ENCODE results near the gene ARHGAP10.

The ARHGAP10 gene

GRCh38 chr4:148030193-148030873 is 298.4 kb downstream of the ARHGAP10 start:
- no peak for DNase-seq (ENCODE audit: low read depth in 3 of 3)

GRCh38 chr4:148034813-148035212 is 302.9 kb downstream of the ARHGAP10 start:
- DNase-seq (ENCODE audit: low read depth in 3 of 3), result no peak

- DNase-seq (ENCODE audit: low read depth in 3 of 3), result no peak
Measured at GRCh38 chr4:148041606-148042329, 309.9 kb downstream of the ARHGAP10 start.

- DNase-seq (ENCODE audit: low read depth in 3 of 3), result no peak
Measured at GRCh38 chr4:148044089-148044911, 312.4 kb downstream of the ARHGAP10 start.

- no peak for DNase-seq (ENCODE audit: low read depth in 3 of 3)
Measured at GRCh38 chr4:148044912-148045352, 313.0 kb downstream of the ARHGAP10 start.

GRCh38 chr4:148048598-148048997 is 316.7 kb downstream of the ARHGAP10 start:
- no peak for DNase-seq (ENCODE audit: low read depth in 3 of 3)

GRCh38 chr4:148051403-148051802 is 319.5 kb downstream of the ARHGAP10 start:
- no peak for DNase-seq (ENCODE audit: low read depth in 3 of 3)

GRCh38 chr4:148052448-148052847 is 320.6 kb downstream of the ARHGAP10 start:
- DNase-seq (ENCODE audit: low read depth in 3 of 3), result no peak

GRCh38 chr4:148053298-148054003 is 321.6 kb downstream of the ARHGAP10 start:
- DNase-seq (ENCODE audit: low read depth in 3 of 3), result no peak

GRCh38 chr4:148054275-148054674 is 322.4 kb downstream of the ARHGAP10 start:
- DNase-seq (ENCODE audit: low read depth in 3 of 3), result no peak

GRCh38 chr4:148055844-148056243 is 324.0 kb downstream of the ARHGAP10 start:
- no peak for DNase-seq (ENCODE audit: low read depth in 3 of 3)

- DNase-seq (ENCODE audit: low read depth in 3 of 3), result peak; percentile 18 to 51 (median 50)
Measured at GRCh38 chr4:148056879-148057278, 325.0 kb downstream of the ARHGAP10 start.

- DNase-seq (ENCODE audit: low read depth in 3 of 3), result no peak
Measured at GRCh38 chr4:148057516-148057915, 325.6 kb downstream of the ARHGAP10 start.

- no peak for DNase-seq (ENCODE audit: low read depth in 3 of 3)
Measured at GRCh38 chr4:148057984-148058859, 326.3 kb downstream of the ARHGAP10 start.

- no peak for DNase-seq (ENCODE audit: low read depth in 3 of 3)
Measured at GRCh38 chr4:148059617-148060180, 327.8 kb downstream of the ARHGAP10 start.

GRCh38 chr4:148060264-148061140 is 328.6 kb downstream of the ARHGAP10 start:
- no peak for DNase-seq (ENCODE audit: low read depth in 3 of 3)

- DNase-seq (ENCODE audit: low read depth in 3 of 3), result no peak
Measured at GRCh38 chr4:148061141-148061481, 329.2 kb downstream of the ARHGAP10 start.

GRCh38 chr4:148061795-148062194 is 329.9 kb downstream of the ARHGAP10 start:
- no peak for DNase-seq (ENCODE audit: low read depth in 3 of 3)

- no peak for DNase-seq (ENCODE audit: low read depth in 3 of 3)
Measured at GRCh38 chr4:148062301-148062950, 330.5 kb downstream of the ARHGAP10 start.
